Activated effector memory CD4-positive, alpha-beta T cell treated with anti-CD3 and anti-CD28 coated beads, Interleukin-2, amount 50 U/mL, for 16 hours (primary cell): ENCODE measurements around the gene SEZ6.

Source experiments
- DNase-seq: peaks from one replicate; pipeline ENCODE4 v3.0.0-alpha.2; 2020

The SEZ6 gene

GRCh38 chr17:29037739-29038084 is 31.9 kb upstream of the SEZ6 start:
- no peak for DNase-seq

GRCh38 chr17:29036584-29036983 is 30.8 kb upstream of the SEZ6 start:
- no peak for DNase-seq

- no peak for DNase-seq
Observed at GRCh38 chr17:29034510-29034909, 28.7 kb upstream of the SEZ6 start.

- no peak for DNase-seq
Observed at GRCh38 chr17:29032857-29033197, 27.0 kb upstream of the SEZ6 start.

GRCh38 chr17:29032013-29032856 is 26.4 kb upstream of the SEZ6 start:
- DNase-seq = no peak

- DNase-seq = no peak
Observed at GRCh38 chr17:29031488-29031887, 25.7 kb upstream of the SEZ6 start.

GRCh38 chr17:29024316-29024952 is 18.6 kb upstream of the SEZ6 start:
- no peak for DNase-seq

- no peak for DNase-seq
Observed at GRCh38 chr17:29022074-29022473, 16.2 kb upstream of the SEZ6 start.

- no peak for DNase-seq
Observed at GRCh38 chr17:29021226-29021625, 15.4 kb upstream of the SEZ6 start.

GRCh38 chr17:29020576-29020975 is 14.7 kb upstream of the SEZ6 start:
- DNase-seq = no peak

- DNase-seq = no peak
Observed at GRCh38 chr17:29019475-29020181, 13.8 kb upstream of the SEZ6 start.

GRCh38 chr17:29018788-29019474 is 13.1 kb upstream of the SEZ6 start:
- DNase-seq = no peak

- no peak for DNase-seq
Observed at GRCh38 chr17:29016345-29017210, 10.7 kb upstream of the SEZ6 start.

GRCh38 chr17:29014716-29015115 is 8.9 kb upstream of the SEZ6 start:
- no peak for DNase-seq

- DNase-seq = no peak
Observed at GRCh38 chr17:29012535-29012934, 6.7 kb upstream of the SEZ6 start.

- DNase-seq = no peak
Observed at GRCh38 chr17:29010586-29010985, 4.8 kb upstream of the SEZ6 start.

GRCh38 chr17:29010129-29010528 is 4.3 kb upstream of the SEZ6 start:
- no peak for DNase-seq

GRCh38 chr17:29008591-29008990 is 2.8 kb upstream of the SEZ6 start:
- DNase-seq = no peak

GRCh38 chr17:29007860-29008455 is 2.1 kb upstream of the SEZ6 start:
- no peak for DNase-seq

GRCh38 chr17:29007456-29007855 is 1.6 kb upstream of the SEZ6 start:
- no peak for DNase-seq

GRCh38 chr17:29004081-29004692 is 1.6 kb downstream of the SEZ6 start:
- no peak for DNase-seq

GRCh38 chr17:29003289-29003688 is 2.5 kb downstream of the SEZ6 start:
- no peak for DNase-seq
